AG04450 (cell line): ENCODE measurements around the gene LMF1. TPM values are rescaled to one million over a fixed set of nuclear protein-coding genes. Genes with fewer than 3 reads are reported as not detected.
"Not testable (repeated sequence)": the region's sequence is repeated elsewhere in the genome, so short reads cannot be mapped to it uniquely, and the experiment has no call there.

ENCODE experiments used
- CTCF ChIA-PET: fragments of 300-600, 350-600 bp; formaldehyde crosslinking; extraction: SDS; loops from one replicate; lab custom pipeline; 2022; ENCODE audit warnings: antibody characterized with exemption, inconsistent platforms; lab: Charles Lee
- POLR2A ChIA-PET: fragments of 350-600 bp; formaldehyde crosslinking; extraction: SDS; loops from one replicate; lab custom pipeline; 2021; ENCODE audit warnings: antibody characterized with exemption, inconsistent platforms; lab: Yijun Ruan, JAX
- DNase-seq: peaks from one replicate; pipeline ENCODE4 v3.0.0-alpha.2; 2011; ENCODE audit warnings: low read depth, low spot score
- H3K27ac ChIP-seq: one replicate; pipeline ENCODE4 v1.5.1; 2012; ENCODE audit warnings: low read depth, low read length, control low read depth
- H3K27me3 ChIP-seq: one replicate; pipeline ENCODE4 v1.6.0; 2012; ENCODE audit warnings: low read length; ENCODE audit not compliant: control insufficient read depth, insufficient read depth
- H3K4me3 ChIP-seq: 2 replicates; pipeline ENCODE4 v1.5.1; 2011; ENCODE audit warnings: mild to moderate bottlenecking, low read depth, low read length, control low read depth
- H3K9me3 ChIP-seq: 2 replicates; pipeline ENCODE4 v1.5.1; 2012; ENCODE audit warnings: low read length; ENCODE audit not compliant: control insufficient read depth, insufficient read depth
- CTCF ChIP-seq: IDR thresholded peaks from 2 replicates; pipeline ENCODE4 v1.5.1; 2011; ENCODE audit warnings: low read depth, low read length, control low read depth, inconsistent platforms
- polyA plus RNA-seq: library from polyadenylated mRNA; depleted of rRNA; stranded (reverse); fragments of >200 nt; gene quantifications from 2 replicates; pipeline ENCODE4 v1.2.3, GENCODE V29; 2011

Gene LMF1
- polyA plus RNA-seq, 1 experiment: 11.8 TPM

DNA sequence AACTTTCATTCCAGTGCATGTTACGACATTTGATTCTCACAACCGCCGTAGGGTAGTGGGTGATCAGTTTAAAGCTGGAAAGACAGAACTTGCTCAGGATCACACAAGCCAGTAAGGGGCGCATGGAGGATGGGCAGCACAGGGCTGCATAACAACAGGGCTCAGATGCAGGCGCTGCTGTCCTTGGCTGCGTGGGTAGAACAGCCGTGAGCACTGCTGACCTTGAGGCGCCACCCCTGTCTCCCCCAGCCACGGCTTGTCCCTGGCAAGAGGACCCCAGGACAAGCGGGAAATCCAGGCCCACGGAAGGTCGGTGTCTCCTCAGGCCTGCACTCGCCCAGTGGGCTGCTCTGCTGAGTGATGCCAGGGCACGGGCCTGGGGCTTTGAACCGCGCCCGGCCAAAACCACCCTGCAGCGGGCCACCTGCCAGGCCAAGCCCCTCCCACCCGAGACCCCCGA lies 84.7 kb downstream of the LMF1 start:
- H3K9me3 ChIP-seq: peaks cover 16% of the 10 kb centered on the region
- H3K4me3 ChIP-seq: no peak overlapping the region
- H3K27me3 ChIP-seq: no peaks in the 10 kb centered on the region
- no peak for TF ChIP-seq CTCF
- no peak for DNase-seq
- H3K27ac ChIP-seq: no peak overlapping the region
- ChIA-PET CTCF (no interaction called here), POLR2A (no interaction called here)

- Histone ChIP-seq H3K27ac (no peak overlapping the region), H3K27me3 (no peaks in the 10 kb centered on the region), H3K4me3 (no peak overlapping the region), H3K9me3 (peaks cover 23% of the 10 kb centered on the region)
- no peak for DNase-seq
- CTCF ChIA-PET: no interaction called here
- no peak for TF ChIP-seq CTCF
- POLR2A ChIA-PET: no interaction called here
Measured at GRCh38 chr16:885391-885790, 85.4 kb downstream of the LMF1 start.

- no peak overlapping the region for H3K4me3 ChIP-seq
- TF ChIP-seq CTCF: no peak
- H3K9me3 ChIP-seq: peaks cover 33% of the 10 kb centered on the region
- H3K27me3 ChIP-seq: no peaks in the 10 kb centered on the region
- H3K27ac ChIP-seq: no peak overlapping the region
- ChIA-PET CTCF (no interaction called here), POLR2A (no interaction called here)
- DNase-seq: no peak
Measured at GRCh38 chr16:884232-884631, 86.6 kb downstream of the LMF1 start.

DNA sequence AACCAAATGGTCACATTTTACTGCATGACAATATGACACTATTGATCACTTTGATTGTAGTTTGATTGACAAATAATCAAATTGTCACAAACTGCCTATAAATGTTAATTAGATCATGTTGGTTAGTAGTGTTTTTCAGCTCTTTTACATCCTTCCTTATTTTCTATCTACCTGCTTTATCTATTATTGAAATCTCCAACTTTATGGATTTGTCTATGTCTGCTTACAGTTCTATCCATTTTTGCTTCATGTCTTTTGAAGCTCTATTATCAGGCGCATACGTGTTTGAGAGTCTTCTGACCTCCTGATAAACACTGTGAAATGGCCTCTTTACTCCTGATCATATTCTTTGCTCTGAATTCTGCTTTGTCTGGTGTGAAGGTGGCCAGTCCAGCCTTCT lies 87.0 kb downstream of the LMF1 start:
- no peak for DNase-seq
- Histone ChIP-seq H3K9me3 (peaks cover 38% of the 10 kb centered on the region), H3K27ac (no peak overlapping the region), H3K4me3 (no peak overlapping the region), H3K27me3 (no peaks in the 10 kb centered on the region)
- ChIA-PET POLR2A (no interaction called here), CTCF (no interaction called here)
- no peak for TF ChIP-seq CTCF

DNA sequence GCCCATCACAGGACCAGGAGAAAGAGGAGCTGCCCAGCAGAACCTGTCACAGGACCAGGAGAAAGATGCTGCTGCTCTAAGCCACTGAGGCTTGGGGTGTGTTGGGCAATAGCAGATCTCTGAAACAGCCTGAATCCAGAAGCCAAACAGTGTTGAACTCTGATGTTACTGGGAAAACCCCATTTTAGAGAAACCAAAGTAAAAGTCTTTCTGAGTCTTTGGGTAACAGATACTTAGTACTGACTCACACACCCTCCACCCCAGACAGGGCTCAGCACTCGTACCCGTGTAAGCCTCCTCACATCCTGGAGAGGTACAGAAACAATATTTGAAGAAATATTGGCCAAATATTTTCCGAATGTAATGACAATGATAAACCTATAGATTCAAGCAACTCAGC lies 87.4 kb downstream of the LMF1 start:
- CTCF ChIA-PET: no interaction called here

DNA sequence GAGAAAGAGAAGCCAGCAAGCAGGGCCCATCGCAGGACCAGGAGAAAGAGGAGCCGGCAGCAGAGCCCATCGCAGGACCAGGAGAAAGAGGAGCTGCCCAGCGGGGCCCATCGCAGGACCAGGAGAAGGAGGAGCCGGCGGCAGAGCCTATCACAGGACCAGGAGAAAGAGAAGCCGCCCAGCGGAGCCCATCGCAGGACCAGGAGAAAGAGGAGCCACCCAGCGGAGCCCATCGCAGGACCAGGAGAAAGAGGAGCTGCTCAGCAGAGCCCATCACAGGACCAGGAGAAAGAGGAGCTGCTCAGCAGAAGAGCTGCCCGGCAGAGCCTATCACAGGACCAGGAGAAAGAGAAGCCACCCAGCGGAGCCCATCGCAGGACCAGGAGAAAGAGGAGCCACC lies 88.1 kb downstream of the LMF1 start:
- DNase-seq, H3K27me3 ChIP-seq, POLR2A ChIA-PET, H3K4me3 ChIP-seq, H3K27ac ChIP-seq: not testable (repeated sequence)
- peaks cover 46% of the 10 kb centered on the region for H3K9me3 ChIP-seq
- CTCF ChIA-PET: interaction anchor here (0.7 kb wide), 1 partner anchor 173 kb away, joined by 4 read pairs; no protein-coding TSS in a partner anchor

More for the DNA sequence above, 87.4 kb downstream of the LMF1 start:
- H3K4me3 ChIP-seq: no peak overlapping the region
- H3K27ac ChIP-seq: no peak overlapping the region
- peaks cover 40% of the 10 kb centered on the region for H3K9me3 ChIP-seq
- no peaks in the 10 kb centered on the region for H3K27me3 ChIP-seq
- TF ChIP-seq CTCF: no peak
- POLR2A ChIA-PET: no interaction called here
- no peak for DNase-seq
